Fibroblast of the aortic adventitia (primary cell): Measurements from ENCODE around the gene ADAMTS2. TPM values are rescaled to one million over a fixed set of nuclear protein-coding genes. Genes with fewer than 3 reads are reported as not detected.

Experiments used
- DNase-seq: peaks from one replicate; pipeline ENCODE4 v3.0.0-alpha.2; 2010; ENCODE audit warnings: low read depth
- H3K4me3 ChIP-seq: 2 replicates; pipeline ENCODE4 v1.5.1; 2011; ENCODE audit warnings: low read depth, mild to moderate bottlenecking, control low read depth, low read length, moderate library complexity
- total RNA-seq: library from RNA; depleted of rRNA; stranded (reverse); fragments of >200 nt; gene quantifications from 2 replicates; pipeline ENCODE4 v1.2.3, GENCODE V29; 2012; ENCODE audit warnings: low replicate concordance
- TF ChIP-seq, protein P1 (sequence below): IDR thresholded peaks from 2 replicates; pipeline ENCODE4 v1.5.1; 2011; ENCODE audit warnings: mild to moderate bottlenecking, low read length, control low read depth, inconsistent platforms; ENCODE audit not compliant: insufficient read depth

Gene ADAMTS2
- total RNA-seq, 1 donor, result 25.8 TPM

DNA sequence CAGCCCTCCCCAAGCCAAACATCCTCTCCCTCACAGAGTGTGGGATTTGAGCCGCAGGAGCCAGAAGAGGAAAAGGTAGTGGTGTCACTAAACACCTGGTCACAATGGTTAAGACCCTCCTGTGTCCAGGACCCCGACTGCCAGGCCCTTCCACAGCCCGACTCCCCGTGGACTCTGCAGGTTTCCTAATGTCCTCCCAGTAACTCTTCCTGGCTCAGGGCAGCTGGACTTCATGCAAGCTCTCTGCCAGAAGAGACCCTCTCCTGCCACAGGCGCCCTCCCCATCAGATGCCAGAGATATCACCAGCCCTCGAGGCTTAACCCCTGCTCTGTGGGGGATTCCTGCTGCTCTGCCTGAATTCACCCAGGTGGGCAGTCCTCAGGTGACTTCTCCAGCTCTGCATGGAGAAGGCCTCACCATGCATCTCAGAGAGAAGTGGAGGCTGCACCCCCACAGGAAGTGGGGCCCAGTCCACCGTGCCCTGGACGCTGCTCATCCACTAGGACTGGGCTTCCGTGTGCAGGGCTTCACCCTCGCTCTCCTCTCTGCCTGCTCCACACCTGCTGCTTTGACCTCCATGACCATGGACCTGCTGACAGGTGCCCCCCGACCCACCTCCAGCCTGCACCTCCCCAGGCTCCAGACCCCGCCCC, 111.2 kb downstream of the ADAMTS2 start:
- H3K4me3 ChIP-seq, result no peak overlapping the region
- no peak for DNase-seq
- TF ChIP-seq, protein P1, sequence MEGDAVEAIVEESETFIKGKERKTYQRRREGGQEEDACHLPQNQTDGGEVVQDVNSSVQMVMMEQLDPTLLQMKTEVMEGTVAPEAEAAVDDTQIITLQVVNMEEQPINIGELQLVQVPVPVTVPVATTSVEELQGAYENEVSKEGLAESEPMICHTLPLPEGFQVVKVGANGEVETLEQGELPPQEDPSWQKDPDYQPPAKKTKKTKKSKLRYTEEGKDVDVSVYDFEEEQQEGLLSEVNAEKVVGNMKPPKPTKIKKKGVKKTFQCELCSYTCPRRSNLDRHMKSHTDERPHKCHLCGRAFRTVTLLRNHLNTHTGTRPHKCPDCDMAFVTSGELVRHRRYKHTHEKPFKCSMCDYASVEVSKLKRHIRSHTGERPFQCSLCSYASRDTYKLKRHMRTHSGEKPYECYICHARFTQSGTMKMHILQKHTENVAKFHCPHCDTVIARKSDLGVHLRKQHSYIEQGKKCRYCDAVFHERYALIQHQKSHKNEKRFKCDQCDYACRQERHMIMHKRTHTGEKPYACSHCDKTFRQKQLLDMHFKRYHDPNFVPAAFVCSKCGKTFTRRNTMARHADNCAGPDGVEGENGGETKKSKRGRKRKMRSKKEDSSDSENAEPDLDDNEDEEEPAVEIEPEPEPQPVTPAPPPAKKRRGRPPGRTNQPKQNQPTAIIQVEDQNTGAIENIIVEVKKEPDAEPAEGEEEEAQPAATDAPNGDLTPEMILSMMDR, result no peak

DNA sequence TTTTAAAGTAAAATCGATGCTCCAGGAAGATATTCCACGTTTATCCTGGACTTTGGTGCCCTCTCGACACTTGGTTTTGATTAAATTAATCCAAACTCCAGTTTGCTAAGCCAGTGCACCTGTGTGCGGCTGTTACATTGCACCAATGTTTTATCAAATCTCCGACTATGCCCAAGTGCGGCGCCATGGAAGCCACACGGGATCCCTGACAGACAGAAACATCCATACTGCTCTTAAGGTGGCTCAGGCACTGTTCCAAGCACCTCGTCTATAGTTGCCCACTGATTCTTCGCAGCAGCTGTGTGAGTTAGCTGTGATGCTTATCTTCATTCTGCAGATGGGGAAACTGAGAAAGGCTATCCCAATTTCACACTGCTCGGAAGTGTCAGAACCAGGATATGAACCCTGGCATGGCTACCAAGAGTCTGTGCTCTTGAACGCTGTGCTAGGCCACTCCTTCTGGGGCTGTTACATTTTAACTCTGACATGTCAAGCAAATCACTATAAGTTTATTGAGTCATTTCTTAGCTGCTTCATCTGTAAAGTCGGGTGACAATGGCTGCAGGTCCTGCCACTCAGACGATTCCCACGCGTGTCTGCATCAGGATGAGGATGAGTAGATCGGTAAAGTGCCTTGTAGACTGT, 113.0 kb downstream of the ADAMTS2 start:
- no peak overlapping the region for H3K4me3 ChIP-seq
- no peak for DNase-seq
- TF ChIP-seq, protein P1, result no peak

DNA sequence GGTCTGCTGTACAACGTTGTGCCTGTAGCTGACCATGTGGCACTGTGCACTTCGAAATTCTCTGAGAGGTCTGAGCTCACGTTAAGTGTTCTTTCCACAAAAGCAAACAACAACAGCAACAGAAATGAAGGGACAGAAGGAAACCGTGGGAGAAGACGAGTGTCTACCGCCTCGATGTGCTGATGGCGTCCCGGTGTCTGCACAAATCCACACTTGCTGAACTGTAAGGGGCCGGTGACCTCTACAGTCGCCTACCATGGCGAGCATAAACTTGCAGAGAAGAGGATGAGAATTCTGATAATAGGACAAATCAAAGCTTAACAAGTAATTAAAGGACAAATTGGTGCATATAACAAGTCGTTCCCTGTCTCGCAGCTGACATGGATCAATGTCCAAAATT, 114.0 kb downstream of the ADAMTS2 start:
- no peak for DNase-seq
- H3K4me3 ChIP-seq, result no peak overlapping the region
- TF ChIP-seq, protein P1, result no peak

DNA sequence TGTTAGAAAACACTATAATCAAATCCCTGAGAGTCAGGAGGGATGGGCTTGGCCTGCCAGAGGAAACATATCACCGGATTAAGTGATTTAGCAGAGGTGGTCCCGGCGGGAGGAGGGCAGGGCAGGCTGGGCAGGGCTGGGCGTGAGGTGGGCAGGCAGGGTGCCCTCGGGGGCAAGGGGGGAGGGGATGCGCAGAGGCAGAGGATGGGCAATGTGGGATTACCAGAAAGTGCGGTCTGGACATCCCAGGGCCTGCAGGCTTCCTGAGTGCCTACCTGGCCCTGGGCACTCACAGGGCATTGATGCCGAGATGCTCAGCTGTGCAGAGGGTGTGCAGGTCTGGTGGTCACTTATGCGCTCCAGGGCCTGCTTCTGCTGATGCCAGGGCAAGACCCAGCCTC, 115.2 kb downstream of the ADAMTS2 start:
- DNase-seq, result no peak
- TF ChIP-seq, protein P1, result no peak

DNA sequence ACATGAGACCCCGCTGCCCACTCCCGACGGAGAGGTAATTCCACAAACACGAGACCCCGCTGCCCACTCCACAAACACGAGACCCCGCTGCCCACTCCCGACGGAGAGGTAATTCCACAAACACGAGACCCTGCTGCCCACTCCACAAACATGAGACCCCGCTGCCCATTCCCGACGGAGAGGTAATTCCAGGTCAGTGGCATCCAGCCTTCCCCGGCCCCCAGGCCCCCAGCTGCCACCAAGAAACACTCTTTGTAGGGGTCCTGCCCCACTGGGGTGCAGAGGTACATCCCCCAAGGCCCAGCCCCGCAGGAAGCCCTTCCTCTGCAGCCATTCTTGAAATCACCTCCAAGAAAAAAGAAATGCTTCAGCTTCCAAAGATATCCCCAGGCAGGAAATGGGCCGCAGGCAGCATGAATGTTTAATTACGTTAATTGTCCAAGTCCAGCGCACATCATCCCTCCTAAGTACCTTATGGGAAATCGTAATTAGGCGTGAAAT, 115.9 kb downstream of the ADAMTS2 start:
- no peak for DNase-seq
- no peak overlapping the region for H3K4me3 ChIP-seq

More for the DNA sequence above, 115.2 kb downstream of the ADAMTS2 start:
- no peak overlapping the region for H3K4me3 ChIP-seq

DNA sequence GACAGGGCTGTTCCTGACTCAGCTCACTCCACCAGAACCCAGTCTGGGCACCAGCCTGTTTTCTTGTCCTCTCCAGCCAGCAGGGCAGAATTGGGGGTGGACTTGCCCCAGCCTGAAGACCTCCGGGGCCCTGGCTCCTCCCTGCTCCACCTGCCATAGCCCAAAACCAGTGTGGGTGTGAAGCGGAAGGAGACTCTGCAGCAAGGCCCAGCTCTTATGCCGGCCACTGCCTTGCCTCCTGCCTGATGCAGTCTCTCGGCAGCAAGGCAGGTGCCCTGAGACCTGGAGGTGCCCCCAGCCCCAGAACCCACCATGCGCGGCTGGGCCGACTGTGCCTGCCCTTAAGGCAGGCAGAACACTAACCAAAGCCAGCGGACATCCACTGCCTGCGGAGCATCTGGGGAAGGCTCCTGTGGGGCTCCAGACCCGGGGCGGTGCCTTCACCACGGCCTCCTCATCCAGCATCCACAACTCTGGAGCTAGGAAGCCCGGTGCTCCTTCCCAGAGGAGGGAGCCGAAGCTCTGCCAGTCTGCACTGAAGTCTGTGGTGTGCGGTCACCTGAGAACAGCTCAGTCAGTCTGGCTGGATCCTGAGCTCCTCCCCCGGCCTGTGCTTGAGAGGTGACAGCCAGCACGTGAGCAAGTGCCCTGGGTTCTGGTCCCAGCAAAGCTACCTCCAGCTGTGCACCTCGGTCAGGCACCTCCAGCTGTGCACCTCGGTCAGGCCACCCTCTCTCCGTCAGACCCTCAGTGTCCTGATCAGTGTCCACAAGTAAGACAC, 116.7 kb downstream of the ADAMTS2 start:
- TF ChIP-seq, protein P1, result no peak
- H3K4me3 ChIP-seq, result no peak overlapping the region
- no peak for DNase-seq

More for the DNA sequence above, 115.9 kb downstream of the ADAMTS2 start:
- TF ChIP-seq, protein P1, result no peak
